ENCODE measurements around the gene SYCP2L.
A peak's percentile ranks its signal among the peaks of the same experiment; 100 is the strongest.

Gene SYCP2L

GRCh38 chr6:10954590-10955010, 67.7 kb downstream of the SYCP2L start:
- no peak overlapping the region for H3K27ac ChIP-seq (replicated peaks)
- no peak for TF ChIP-seq GABPA (IDR thresholded peaks at IDR 0.05; ENCODE audit: low read depth)
- no peak for TF ChIP-seq REST (IDR thresholded peaks at IDR 0.05; ENCODE audit: insufficient replicate concordance, low read depth)
- TF ChIP-seq CTCF (IDR thresholded peaks at IDR 0.05; ENCODE audit: insufficient read depth, low read length): peak; percentile 47
- peak; percentile 24 to 66 for DNase-seq (ENCODE audit: low read depth in 1 of 2, low spot score in 1 of 2)
- H3K27me3 ChIP-seq (ENCODE audit: insufficient read depth, poor library complexity, severe bottlenecking): no peaks in the 10 kb centered on the region
- no peak overlapping the region for H3K4me3 ChIP-seq (replicated peaks; ENCODE audit: insufficient read depth, low read length)

GRCh38 chr6:10956776-10957175, 69.9 kb downstream of the SYCP2L start:
- TF ChIP-seq CTCF (IDR thresholded peaks at IDR 0.05; ENCODE audit: insufficient read depth, low read length) (no peak), REST (IDR thresholded peaks at IDR 0.05; ENCODE audit: insufficient replicate concordance, low read depth) (no peak), SPI1 (IDR thresholded peaks at IDR 0.05; ENCODE audit: borderline replicate concordance, low read depth) (no peak), GABPA (IDR thresholded peaks at IDR 0.05; ENCODE audit: low read depth) (no peak), POLR2AphosphoS5 (IDR thresholded peaks at IDR 0.05; ENCODE audit: low read depth) (no peak)
- H3K27ac ChIP-seq (replicated peaks): no peak overlapping the region
- H3K4me3 ChIP-seq (replicated peaks; ENCODE audit: insufficient read depth, low read length): no peak overlapping the region
- DNase-seq (ENCODE audit: low read depth in 1 of 2, low spot score in 1 of 2): no peak
- H3K27me3 ChIP-seq (ENCODE audit: insufficient read depth, poor library complexity, severe bottlenecking): no peaks in the 10 kb centered on the region

GRCh38 chr6:10957414-10957886, 70.6 kb downstream of the SYCP2L start:
- H3K27me3 ChIP-seq (ENCODE audit: insufficient read depth, poor library complexity, severe bottlenecking): no peaks in the 10 kb centered on the region
- H3K4me3 ChIP-seq (replicated peaks; ENCODE audit: insufficient read depth, low read length): no peak overlapping the region
- TF ChIP-seq REST (IDR thresholded peaks at IDR 0.05; ENCODE audit: insufficient replicate concordance, low read depth) (no peak), SPI1 (IDR thresholded peaks at IDR 0.05; ENCODE audit: borderline replicate concordance, low read depth) (no peak), CTCF (IDR thresholded peaks at IDR 0.05; ENCODE audit: insufficient read depth, low read length) (no peak), POLR2AphosphoS5 (IDR thresholded peaks at IDR 0.05; ENCODE audit: low read depth) (no peak), GABPA (IDR thresholded peaks at IDR 0.05; ENCODE audit: low read depth) (no peak)
- no peak for DNase-seq (ENCODE audit: low read depth in 1 of 2, low spot score in 1 of 2)
- H3K27ac ChIP-seq (replicated peaks): no peak overlapping the region
